Hepatocyte (in vitro differentiated cells): ENCODE measurements around the gene SDR42E2. TPM values are rescaled to one million over a fixed set of nuclear protein-coding genes. Genes with fewer than 3 reads are reported as not detected.

ENCODE experiments used
- DNase-seq: peaks from one replicate; pipeline ENCODE4 v3.0.0-alpha.2; 2016; ENCODE audit warnings: low spot score
- H2AFZ ChIP-seq: fragments of 200-600 bp; sonication (generic); 2 replicates; pipeline ENCODE4 v1.6.0; 2016; ENCODE audit warnings: antibody characterized with exemption, mild to moderate bottlenecking
- H3K27ac ChIP-seq: fragments of 200-600 bp; sonication (generic); 2 replicates; pipeline ENCODE4 v1.5.1; 2016; ENCODE audit warnings: mild to moderate bottlenecking
- H3K27me3 ChIP-seq: fragments of 200-600 bp; sonication (generic); 2 replicates; pipeline ENCODE4 v1.6.1; 2016
- H3K36me3 ChIP-seq: fragments of 200-600 bp; sonication (generic); replicated peaks from 2 replicates; pipeline ENCODE4 v1.5.1; 2016; ENCODE audit warnings: low read depth; ENCODE audit not compliant: insufficient read depth
- H3K4me1 ChIP-seq: fragments of 200-600 bp; sonication (generic); 2 replicates; pipeline ENCODE4 v1.5.1; 2016; ENCODE audit warnings: mild to moderate bottlenecking, moderate library complexity; ENCODE audit not compliant: insufficient read depth
- H3K4me2 ChIP-seq: fragments of 200-600 bp; sonication (generic); 2 replicates; pipeline ENCODE4 v1.6.0; 2016
- H3K4me3 ChIP-seq: fragments of 200-600 bp; sonication (generic); 2 replicates; pipeline ENCODE4 v1.5.1; 2016; ENCODE audit warnings: mild to moderate bottlenecking
- H3K79me2 ChIP-seq: fragments of 200-600 bp; sonication (generic); 2 replicates; pipeline ENCODE4 v1.6.0; 2017; ENCODE audit warnings: mild to moderate bottlenecking
- H3K9me2 ChIP-seq: fragments of 200-600 bp; sonication (generic); replicated peaks from 2 replicates; pipeline ENCODE4 v1.6.0; 2017; ENCODE audit warnings: mild to moderate bottlenecking; ENCODE audit not compliant: insufficient read depth
- H3K9me3 ChIP-seq: fragments of 200-600 bp; sonication (generic); 2 replicates; pipeline ENCODE4 v1.5.1; 2016; ENCODE audit warnings: low read depth, mild to moderate bottlenecking
- H4K20me1 ChIP-seq: fragments of 200-600 bp; sonication (generic); 2 replicates; pipeline ENCODE4 v1.6.0; 2016; ENCODE audit warnings: mild to moderate bottlenecking; ENCODE audit not compliant: insufficient read depth, poor library complexity, severe bottlenecking
- EZH2 ChIP-seq: fragments of 200-600 bp; sonication (generic); IDR thresholded peaks from 2 replicates; pipeline ENCODE4 v1.6.1; 2016; ENCODE audit warnings: antibody characterized with exemption, mild to moderate bottlenecking, borderline replicate concordance
- EZH2phosphoT487 ChIP-seq: fragments of 200-600 bp; sonication (generic); IDR thresholded peaks from one replicate; pipeline ENCODE4 v1.6.1; 2018; ENCODE audit warnings: antibody characterized with exemption, mild to moderate bottlenecking, low read depth, moderate library complexity; ENCODE audit not compliant: unreplicated experiment, severe bottlenecking
- WGBS: methylation state at CpG from one replicate; pipeline ENCODE4 v1.1.6; 2016; ENCODE audit warnings: low lambda C conversion rate; ENCODE audit errors: missing lambda C conversion rate; 5-methylcytosine and 5-hydroxymethylcytosine counted together
- polyA plus RNA-seq: library from polyadenylated mRNA; unstranded; fragments of >200 nt; fragmentation: Nextera tagmentation; extraction: Ambion mirVana; gene quantifications from 2 replicates; pipeline ENCODE4 v1.2.1, GENCODE V29; 2016
- total RNA-seq: library from RNA; depleted of rRNA; stranded (reverse); fragments of >200 nt; gene quantifications from 2 replicates; pipeline ENCODE4 v1.2.3, GENCODE V29; 2014
- TF ChIP-seq, protein P1 (sequence below): fragments of 200-600 bp; sonication (generic); IDR thresholded peaks from 2 replicates; pipeline ENCODE4 v1.5.1; 2016; ENCODE audit warnings: antibody characterized with exemption, mild to moderate bottlenecking; ENCODE audit not compliant: poor library complexity

The SDR42E2 gene
- total and polyA plus RNA-seq, 2 experiments from 2014 or later, result not detected

DNA sequence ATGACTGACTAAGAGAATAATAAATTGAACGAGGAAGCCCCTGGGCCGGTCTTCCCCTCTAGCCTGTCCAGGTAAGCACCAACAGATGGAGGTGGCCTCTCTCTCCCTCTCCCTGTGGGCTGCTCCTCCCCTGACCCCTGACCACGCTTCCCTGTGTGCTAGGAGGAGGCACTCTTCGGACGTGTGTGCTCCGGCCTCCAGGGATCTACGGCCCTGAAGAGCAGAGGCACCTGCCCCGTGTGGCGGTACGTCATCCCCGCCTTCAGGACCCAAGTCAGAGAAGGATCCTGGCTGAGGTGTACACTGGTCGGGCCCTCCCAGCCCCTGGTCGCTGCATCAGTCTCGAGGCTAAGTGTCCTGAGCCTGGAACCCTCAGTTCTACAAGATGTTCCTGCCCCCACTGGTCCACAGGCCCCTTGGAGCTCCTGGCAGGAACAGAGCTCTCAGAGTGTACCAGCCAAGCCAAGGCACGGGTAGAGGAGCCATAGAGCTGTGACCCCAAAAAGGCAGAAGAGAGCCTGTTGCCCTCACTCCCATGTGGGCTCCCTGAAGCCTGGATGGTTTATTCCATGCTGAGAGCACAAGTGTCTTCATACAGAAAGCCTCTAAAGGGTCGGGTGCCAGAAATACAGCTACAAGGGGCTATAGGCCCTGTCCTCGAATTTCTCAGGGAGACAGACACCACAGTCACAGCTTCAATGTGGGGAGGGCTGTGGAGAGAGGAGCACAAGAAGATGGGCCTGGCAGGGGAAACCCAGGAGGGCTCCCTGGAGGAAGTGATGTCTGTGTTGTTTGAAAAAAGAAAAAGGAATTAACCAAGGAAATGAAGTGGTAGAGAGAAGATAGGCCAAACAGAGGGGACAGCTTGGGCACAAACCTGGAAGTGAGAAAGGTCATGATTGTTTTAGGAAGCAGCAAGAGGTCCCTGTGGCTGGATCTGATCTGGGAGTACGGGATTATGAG, 15.9 kb downstream of the SDR42E2 start:
- no peaks in the 10 kb centered on the region for H3K27me3 ChIP-seq
- no peak overlapping the region for H2AFZ ChIP-seq
- no peaks in the 10 kb centered on the region for H3K9me3 ChIP-seq
- TF ChIP-seq EZH2, result no peak
- no peak for TF ChIP-seq EZH2phosphoT487
- TF ChIP-seq, protein P1, sequence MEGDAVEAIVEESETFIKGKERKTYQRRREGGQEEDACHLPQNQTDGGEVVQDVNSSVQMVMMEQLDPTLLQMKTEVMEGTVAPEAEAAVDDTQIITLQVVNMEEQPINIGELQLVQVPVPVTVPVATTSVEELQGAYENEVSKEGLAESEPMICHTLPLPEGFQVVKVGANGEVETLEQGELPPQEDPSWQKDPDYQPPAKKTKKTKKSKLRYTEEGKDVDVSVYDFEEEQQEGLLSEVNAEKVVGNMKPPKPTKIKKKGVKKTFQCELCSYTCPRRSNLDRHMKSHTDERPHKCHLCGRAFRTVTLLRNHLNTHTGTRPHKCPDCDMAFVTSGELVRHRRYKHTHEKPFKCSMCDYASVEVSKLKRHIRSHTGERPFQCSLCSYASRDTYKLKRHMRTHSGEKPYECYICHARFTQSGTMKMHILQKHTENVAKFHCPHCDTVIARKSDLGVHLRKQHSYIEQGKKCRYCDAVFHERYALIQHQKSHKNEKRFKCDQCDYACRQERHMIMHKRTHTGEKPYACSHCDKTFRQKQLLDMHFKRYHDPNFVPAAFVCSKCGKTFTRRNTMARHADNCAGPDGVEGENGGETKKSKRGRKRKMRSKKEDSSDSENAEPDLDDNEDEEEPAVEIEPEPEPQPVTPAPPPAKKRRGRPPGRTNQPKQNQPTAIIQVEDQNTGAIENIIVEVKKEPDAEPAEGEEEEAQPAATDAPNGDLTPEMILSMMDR, result no peak
- no peaks in the 10 kb centered on the region for H4K20me1 ChIP-seq
- 82% methylated on average over 18 of the region's 18 CpGs for WGBS
- no peaks in the 10 kb centered on the region for H3K9me2 ChIP-seq
- H3K4me2 ChIP-seq, result no peak overlapping the region
- no peaks in the 10 kb centered on the region for H3K4me1 ChIP-seq
- no peak overlapping the region for H3K4me3 ChIP-seq
- no peak for DNase-seq
- H3K27ac ChIP-seq, result no peak overlapping the region
- H3K36me3 ChIP-seq, result no peaks in the 10 kb centered on the region
- no peaks in the 10 kb centered on the region for H3K79me2 ChIP-seq

DNA sequence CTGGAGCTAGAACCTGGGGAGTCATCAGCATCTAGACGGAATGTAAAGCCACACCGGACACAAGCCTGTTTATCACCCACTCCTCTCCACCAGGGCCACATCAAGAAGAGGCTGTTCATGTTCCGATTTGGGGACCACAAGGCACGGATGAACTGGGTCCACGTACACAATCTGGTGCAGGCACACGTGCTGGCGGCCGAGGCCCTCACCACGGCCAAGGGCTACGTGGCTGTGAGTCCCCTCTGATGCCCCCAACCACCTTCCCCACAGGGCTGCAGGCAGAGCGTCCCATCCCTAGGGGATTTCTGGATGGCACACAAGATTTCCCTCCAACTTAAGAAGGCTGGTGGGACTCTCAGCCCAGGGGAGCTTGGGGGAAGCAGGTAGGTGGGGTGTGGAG, 19.1 kb downstream of the SDR42E2 start:
- H3K79me2 ChIP-seq, result no peaks in the 10 kb centered on the region
- H3K4me2 ChIP-seq, result no peak overlapping the region
- H3K27ac ChIP-seq, result no peak overlapping the region
- no peak overlapping the region for H3K4me3 ChIP-seq
- WGBS, result 92% methylated on average over 11 of the region's 11 CpGs
- no peaks in the 10 kb centered on the region for H3K9me3 ChIP-seq
- H3K4me1 ChIP-seq, result no peaks in the 10 kb centered on the region
- TF ChIP-seq EZH2phosphoT487 (no peak), EZH2 (no peak)
- TF ChIP-seq, protein P1, result no peak
- no peak overlapping the region for H2AFZ ChIP-seq
- no peaks in the 10 kb centered on the region for H3K27me3 ChIP-seq
- no peaks in the 10 kb centered on the region for H4K20me1 ChIP-seq
- H3K9me2 ChIP-seq, result no peaks in the 10 kb centered on the region
- H3K36me3 ChIP-seq, result no peaks in the 10 kb centered on the region
- no peak for DNase-seq

DNA sequence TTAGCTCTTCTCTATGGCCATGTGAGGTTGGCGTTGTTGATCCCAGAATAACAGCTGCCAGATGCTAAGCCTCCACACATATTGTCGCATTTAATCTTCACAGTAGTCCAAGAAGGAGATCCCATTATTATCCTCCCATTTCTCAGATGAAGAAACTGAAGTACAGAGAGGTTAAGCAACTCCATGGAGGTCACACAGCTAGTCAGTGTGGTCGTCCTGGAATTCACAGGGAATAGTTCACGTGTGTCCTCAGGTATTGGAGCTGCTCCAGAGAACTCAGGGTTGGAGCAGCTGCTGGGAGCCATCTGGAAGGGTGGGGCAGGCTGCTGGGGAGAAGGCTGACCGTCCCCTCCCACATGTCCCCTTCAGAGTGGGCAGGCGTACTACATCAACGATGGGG, 19.5 kb downstream of the SDR42E2 start:
- no peaks in the 10 kb centered on the region for H3K27me3 ChIP-seq
- no peaks in the 10 kb centered on the region for H3K9me2 ChIP-seq
- no peak for DNase-seq
- H4K20me1 ChIP-seq, result no peaks in the 10 kb centered on the region
- TF ChIP-seq, protein P1, result no peak
- no peak for TF ChIP-seq EZH2
- no peak for TF ChIP-seq EZH2phosphoT487
- H3K36me3 ChIP-seq, result no peaks in the 10 kb centered on the region
- H3K4me1 ChIP-seq, result no peaks in the 10 kb centered on the region
- no peaks in the 10 kb centered on the region for H3K9me3 ChIP-seq
- H3K4me3 ChIP-seq, result no peak overlapping the region
- H3K27ac ChIP-seq, result no peak overlapping the region
- H3K79me2 ChIP-seq, result no peaks in the 10 kb centered on the region
- H3K4me2 ChIP-seq, result no peak overlapping the region
- WGBS, result 87% methylated on average over 7 of the region's 7 CpGs
- no peak overlapping the region for H2AFZ ChIP-seq
